ENCODE measurements around the gene ARMS2. TPM values are rescaled to one million over a fixed set of nuclear protein-coding genes. Genes with fewer than 3 reads are reported as not detected.

ARMS2 gene
- total RNA-seq, 1 donor from 2014 or later: not detected

- Histone ChIP-seq H3K36me3 (ENCODE audit: control insufficient read depth, insufficient read depth, low read length) (peaks cover 8% of the 10 kb centered on the region), H3K27me3 (ENCODE audit: control insufficient read depth, insufficient read depth, low read length) (no peaks in the 10 kb centered on the region), H3K4me3 (ENCODE audit: low read depth, low read length) (no peak overlapping the region)
- DNase-seq (ENCODE audit: low read depth) (peak; percentile 66), FAIRE-seq (peak; percentile 28)
- TF ChIP-seq CTCF (IDR thresholded peaks at IDR 0.05; ENCODE audit: insufficient read depth, low read length, severe bottlenecking): no peak
These were observed 32.8 kb downstream of the ARMS2 start for GRCh38 chr10:122487174-122487765.

- FAIRE-seq (peak; percentile 32), DNase-seq (ENCODE audit: low read depth) (peak; percentile 70)
- peaks cover 5% of the 10 kb centered on the region for H3K36me3 ChIP-seq (ENCODE audit: control insufficient read depth, insufficient read depth, low read length)
- no peak for TF ChIP-seq CTCF (IDR thresholded peaks at IDR 0.05; ENCODE audit: insufficient read depth, low read length, severe bottlenecking)
- no peak overlapping the region for H3K4me3 ChIP-seq (ENCODE audit: low read depth, low read length)
- H3K27me3 ChIP-seq (ENCODE audit: control insufficient read depth, insufficient read depth, low read length): no peaks in the 10 kb centered on the region
These were observed 35.8 kb downstream of the ARMS2 start for GRCh38 chr10:122490268-122490667.

- peak; percentile 94 for FAIRE-seq
- DNase-seq (ENCODE audit: low read depth): peak; percentile 91
- no peak for TF ChIP-seq CTCF (IDR thresholded peaks at IDR 0.05; ENCODE audit: insufficient read depth, low read length, severe bottlenecking)
- H3K4me3 ChIP-seq (ENCODE audit: low read depth, low read length): no peak overlapping the region
- H3K27me3 ChIP-seq (ENCODE audit: control insufficient read depth, insufficient read depth, low read length): no peaks in the 10 kb centered on the region
- H3K36me3 ChIP-seq (ENCODE audit: control insufficient read depth, insufficient read depth, low read length): peaks cover 2% of the 10 kb centered on the region
These were observed 36.6 kb downstream of the ARMS2 start for GRCh38 chr10:122490786-122491680.

GRCh38 chr10:122492006-122492405 lies 37.6 kb downstream of the ARMS2 start:
- no peaks in the 10 kb centered on the region for H3K27me3 ChIP-seq (ENCODE audit: control insufficient read depth, insufficient read depth, low read length)
- DNase-seq (ENCODE audit: low read depth) (no peak), FAIRE-seq (no peak)
- no peak overlapping the region for H3K4me3 ChIP-seq (ENCODE audit: low read depth, low read length)
- H3K36me3 ChIP-seq (ENCODE audit: control insufficient read depth, insufficient read depth, low read length): peaks cover 2% of the 10 kb centered on the region
- no peak for TF ChIP-seq CTCF (IDR thresholded peaks at IDR 0.05; ENCODE audit: insufficient read depth, low read length, severe bottlenecking)

GRCh38 chr10:122492999-122493481 lies 38.6 kb downstream of the ARMS2 start:
- no peak for DNase-seq (ENCODE audit: low read depth)
- no peaks in the 10 kb centered on the region for H3K27me3 ChIP-seq (ENCODE audit: control insufficient read depth, insufficient read depth, low read length)
- FAIRE-seq: no peak
- peaks cover 2% of the 10 kb centered on the region for H3K36me3 ChIP-seq (ENCODE audit: control insufficient read depth, insufficient read depth, low read length)
- TF ChIP-seq CTCF (IDR thresholded peaks at IDR 0.05; ENCODE audit: insufficient read depth, low read length, severe bottlenecking): no peak
- no peak overlapping the region for H3K4me3 ChIP-seq (ENCODE audit: low read depth, low read length)
